ENCODE data around the gene TAF1B.

Gene TAF1B

DNA sequence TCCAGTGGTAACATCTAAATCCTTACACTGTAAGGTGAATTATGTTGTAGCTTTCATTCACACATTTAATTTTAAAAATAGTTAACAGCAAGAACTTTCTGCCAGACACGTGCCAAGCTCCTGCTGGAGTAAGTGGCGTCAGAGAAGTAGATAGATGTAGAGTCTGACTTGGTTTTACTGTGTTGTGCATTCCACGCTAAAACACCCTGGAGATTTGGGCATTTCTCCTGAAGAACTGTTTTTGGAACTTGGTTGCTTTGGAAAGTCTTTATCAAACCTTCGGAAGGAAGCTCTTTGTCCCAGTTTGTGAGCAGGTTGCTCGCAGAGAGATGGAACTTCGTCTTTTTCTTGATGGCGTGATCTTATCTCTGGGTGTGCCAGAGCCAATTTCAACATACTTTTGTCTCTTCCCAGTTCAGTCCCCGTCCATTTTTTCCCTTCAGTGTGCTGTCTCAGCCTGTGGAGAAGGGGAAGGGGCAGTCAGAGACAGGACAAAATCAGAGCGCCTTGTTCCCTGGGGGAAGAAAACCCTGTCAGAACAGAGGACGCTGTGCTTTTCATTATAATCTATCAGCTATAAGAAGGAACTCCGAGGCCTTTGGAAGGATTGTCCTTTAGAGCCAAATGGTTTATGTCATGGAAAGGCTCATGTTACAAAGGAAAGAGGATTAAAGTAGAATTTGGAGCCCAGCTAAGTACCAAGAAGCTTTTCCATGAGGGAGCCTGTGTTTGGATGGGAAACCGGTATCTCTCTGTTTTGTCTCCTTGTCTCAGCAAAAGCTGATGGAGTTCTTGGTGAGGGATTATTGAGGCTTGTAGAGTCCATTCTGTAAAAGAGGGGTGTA lies 127.1 kb downstream of the TAF1B start:
- DNase-seq = no peak

- no peak for DNase-seq
These were observed 128.0 kb downstream of the TAF1B start for GRCh38 chr2:9971105-9971818.

DNA sequence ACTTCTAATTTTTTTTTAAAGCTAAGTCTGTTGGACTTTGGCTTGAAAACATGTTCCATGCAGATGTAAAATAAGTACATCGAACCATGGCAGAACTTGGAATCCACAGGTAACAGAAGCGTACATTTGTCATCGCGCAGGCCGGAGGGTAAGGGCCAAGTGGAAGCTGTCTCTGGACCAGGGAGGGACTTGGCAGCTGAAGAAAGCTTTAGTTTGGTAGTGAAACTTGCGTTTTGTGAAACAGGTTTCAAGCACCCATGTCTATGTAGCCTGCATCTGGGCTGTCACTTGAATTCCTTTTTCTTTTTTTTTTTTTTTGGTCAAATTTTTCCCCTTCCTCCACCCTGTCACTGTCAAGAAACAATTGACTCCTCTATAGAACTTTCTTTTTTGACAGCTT lies 128.6 kb downstream of the TAF1B start:
- no peak for DNase-seq

- DNase-seq = no peak
These were observed 129.6 kb downstream of the TAF1B start for GRCh38 chr2:9972621-9973479.

DNA sequence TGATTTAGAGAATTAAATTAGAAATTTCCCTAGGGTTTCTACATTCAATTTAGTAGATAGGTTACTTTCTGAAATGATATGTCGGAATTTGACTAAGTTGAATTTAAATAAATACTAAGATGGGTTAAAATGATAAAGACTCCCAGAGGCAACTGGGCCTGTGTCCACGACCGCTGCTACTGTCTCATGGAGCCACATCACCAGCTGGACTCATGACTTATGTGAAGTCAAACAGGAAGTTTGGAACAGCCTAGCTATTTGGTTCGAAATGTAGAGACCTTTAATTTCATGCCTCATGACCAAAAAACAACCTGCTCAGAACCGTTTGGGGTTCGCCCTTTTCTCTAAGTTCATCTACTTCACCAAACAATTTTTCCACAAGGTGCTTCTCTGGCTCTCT lies 130.4 kb downstream of the TAF1B start:
- DNase-seq = no peak

- DNase-seq = no peak
These were observed 131.1 kb downstream of the TAF1B start for GRCh38 chr2:9974343-9974742.

DNA sequence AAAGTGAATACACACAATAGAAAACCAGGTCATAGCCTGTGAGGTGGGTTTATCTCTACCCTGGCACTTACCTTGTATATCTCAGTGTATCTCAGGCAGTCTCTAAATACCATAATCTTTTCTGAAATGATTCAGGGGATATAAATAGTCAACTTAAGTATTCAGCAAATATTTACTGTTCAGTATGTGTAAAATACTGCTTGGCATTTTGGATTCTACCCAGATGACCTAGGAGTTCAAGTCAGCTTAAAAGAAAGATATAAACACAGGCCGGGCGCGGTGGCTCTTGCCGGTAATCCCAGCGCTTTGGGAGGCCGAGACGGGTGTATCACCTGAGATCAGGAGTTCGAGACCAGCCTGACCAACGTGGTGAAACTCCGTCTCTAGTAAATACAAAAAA lies 132.1 kb downstream of the TAF1B start:
- no peak for DNase-seq

- DNase-seq = no peak
These were observed 132.7 kb downstream of the TAF1B start for GRCh38 chr2:9975805-9976447.

DNA sequence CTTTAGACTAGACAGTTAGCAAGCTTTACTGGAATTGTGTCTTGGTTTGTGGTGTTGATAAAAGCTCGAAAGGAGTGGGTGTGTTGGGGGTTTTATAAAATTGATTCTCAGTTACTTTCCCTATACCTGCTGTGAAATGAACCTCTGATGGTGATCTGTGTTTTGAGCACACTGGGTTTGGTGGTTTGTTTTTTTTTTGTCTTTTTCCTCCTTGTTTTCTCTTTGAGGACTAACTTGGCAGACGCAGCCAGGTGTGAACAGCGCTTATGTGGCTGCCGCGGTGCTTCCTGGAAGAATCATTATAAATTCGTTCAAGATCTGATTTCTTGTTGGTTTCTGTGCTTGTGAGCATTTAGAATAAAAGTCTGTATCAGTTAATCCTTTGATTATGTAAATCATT lies 136.7 kb downstream of the TAF1B start:
- no peak for DNase-seq

- no peak for DNase-seq
These were observed 137.2 kb downstream of the TAF1B start for GRCh38 chr2:9980520-9980919.

- DNase-seq = no peak
These were observed 138.4 kb downstream of the TAF1B start for GRCh38 chr2:9981655-9982054.

GRCh38 chr2:9982248-9982647 lies 139.0 kb downstream of the TAF1B start:
- DNase-seq = no peak

DNA sequence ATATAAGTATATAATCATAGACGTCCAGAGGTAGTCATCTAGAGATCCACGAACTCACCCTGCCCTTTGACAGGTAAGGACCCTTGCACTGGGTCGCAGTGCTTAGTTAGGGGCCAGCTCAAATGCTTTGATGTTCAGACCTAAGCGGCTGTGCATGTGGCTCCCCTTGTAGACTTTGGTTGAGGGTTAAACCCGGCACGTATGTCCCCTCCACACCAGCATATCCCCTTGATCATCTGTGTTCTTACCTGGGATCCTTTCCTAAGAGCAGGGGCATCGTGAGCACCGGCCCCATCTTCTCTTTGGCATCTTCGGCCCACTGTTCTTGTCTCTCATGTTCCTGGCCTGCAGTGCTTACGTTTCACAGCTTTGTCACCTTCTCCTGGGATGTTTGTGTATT lies 139.6 kb downstream of the TAF1B start:
- DNase-seq = no peak

GRCh38 chr2:9983401-9984216 lies 140.3 kb downstream of the TAF1B start:
- DNase-seq = no peak

All from NCI-H510A treated with DMSO at 0.1 percent for 48 hours (cell line).